K562 (cell line): ENCODE results near the gene ISG20L2. TPM values are rescaled to one million over a fixed set of nuclear protein-coding genes. Genes with fewer than 3 reads are reported as not detected.
A peak's percentile ranks its signal among the peaks of the same experiment; 100 is the strongest.

Experiments used
- ARID2 ChIP-seq: fragments of 450-650 bp; IDR thresholded peaks from 2 replicates; pipeline ENCODE4 v1.6.1; 2017; ENCODE audit warnings: antibody characterized with exemption, mild to moderate bottlenecking
- BCL6 ChIP-seq: fragments of 250-450 bp; sonication (Bioruptor Pico); IDR thresholded peaks from 2 replicates; pipeline ENCODE4 v1.4.0; 2020
- CAMTA2 ChIP-seq: fragments of 250-450 bp; sonication (Bioruptor Pico); conservative IDR thresholded peaks from 2 replicates; pipeline ENCODE4 v1.5.1; 2022
- CREBBP ChIP-seq: IDR thresholded peaks from one replicate; pipeline ENCODE4 v1.6.1; 2012; ENCODE audit warnings: low read depth, mild to moderate bottlenecking, control low read depth, inconsistent platforms, low read length
- KHSRP ChIP-seq: fragments of 450-650 bp; IDR thresholded peaks from 2 replicates; pipeline ENCODE4 v1.6.1; 2017
- LCOR ChIP-seq: sonication (generic); formaldehyde crosslinking; IDR thresholded peaks from 2 replicates; pipeline ENCODE4 v1.8.0; 2022; ENCODE audit warnings: mild to moderate bottlenecking, missing genetic modification reagents
- MTA2 ChIP-seq: fragments of 450-650 bp; IDR thresholded peaks from 2 replicates; pipeline ENCODE4 v1.6.1; 2016; ENCODE audit warnings: low read depth
- RAD51 ChIP-seq: fragments of 450-650 bp; IDR thresholded peaks from 2 replicates; pipeline ENCODE4 v1.7.1; 2016; ENCODE audit warnings: low read depth, mild to moderate bottlenecking, borderline replicate concordance
- SIN3A ChIP-seq, 2 experiments: fragments of 150-350 bp in 1 of 2; IDR thresholded peaks; 2 replicates each; pipeline ENCODE4 v1.6.1; 2011 to 2016; ENCODE audit warnings: borderline replicate concordance in 2 of 2, low read depth in 2 of 2, low read length in 2 of 2, mild to moderate bottlenecking in 2 of 2, moderate library complexity in 2 of 2; ENCODE audit not compliant: control insufficient read depth in 1 of 2
- SP2 ChIP-seq: IDR thresholded peaks from 2 replicates; pipeline ENCODE4 v1.6.1; 2011; ENCODE audit warnings: mild to moderate bottlenecking, low read depth, low read length, moderate library complexity; ENCODE audit not compliant: poor library complexity, severe bottlenecking; ENCODE audit errors: extremely low read depth
- TRIM24 ChIP-seq, 2 experiments: fragments of 450-650 bp; IDR thresholded peaks; 2 replicates each; pipeline ENCODE4 v1.6.1; 2016
- ZEB2 ChIP-seq: fragments of 450-650 bp; IDR thresholded peaks from 2 replicates; pipeline ENCODE4 v1.6.1; 2016
- ZNF232 ChIP-seq: sonication (generic); formaldehyde crosslinking; IDR thresholded peaks from 2 replicates; pipeline ENCODE4 v1.8.0; 2022; ENCODE audit warnings: mild to moderate bottlenecking, missing genetic modification reagents
- ZSCAN32 ChIP-seq: fragments of 450-650 bp; formaldehyde crosslinking; IDR thresholded peaks from 2 replicates; pipeline ENCODE4 v1.4.0; 2020; ENCODE audit warnings: mild to moderate bottlenecking, moderate library complexity
- polyA plus RNA-seq, 8 experiments: library from polyadenylated mRNA; depleted of rRNA in 4 of 8; stranded (reverse) in 5 of 8; unstranded in 3 of 8; fragments of >200 nt; fragmentation: Nextera tagmentation in 2 of 8; fragmentation: Illumina TruSeq in 1 of 8; extraction: Ambion mirVana in 2 of 8; extraction: Trizol in 1 of 8; gene quantifications; 2 replicates each; pipeline versions ENCODE4 v1.2.1 to v1.2.3, GENCODE V29; 2011 to 2014; ENCODE audit warnings: inconsistent platforms in 1 of 8, missing spikeins in 1 of 8
- total RNA-seq, 7 experiments: library from RNA; depleted of rRNA in 6 of 7; stranded (reverse); fragments of >200 nt in 6 of 7; fragmentation: Illumina TruSeq in 2 of 7; extraction: Trizol in 2 of 7; gene quantifications; 2 replicates each; pipeline versions ENCODE4 v1.2.1 to v1.2.3, GENCODE V29; 2011 to 2021; ENCODE audit warnings: low replicate concordance in 1 of 7
- TF ChIP-seq, protein P1 (sequence below): fragments of 250-450 bp; sonication (Bioruptor Pico); IDR thresholded peaks from 2 replicates; pipeline ENCODE4 v1.8.0; 2022; ENCODE audit warnings: moderate library complexity, mild to moderate bottlenecking, inconsistent platforms
- TF ChIP-seq, protein P2 (sequence below), 2 experiments: fragments of 450-650 bp in 1 of 2; sonication (generic) in 1 of 2; formaldehyde crosslinking in 1 of 2; IDR thresholded peaks in 1 of 2; conservative IDR thresholded peaks in 1 of 2; 2 replicates each; pipeline versions ENCODE4 v1.6.1 to v1.8.1; 2016 to 2023; ENCODE audit warnings: mild to moderate bottlenecking in 2 of 2, moderate library complexity in 2 of 2, inconsistent platforms in 1 of 2, missing genetic modification reagents in 1 of 2
- TF ChIP-seq, protein P3 (sequence below), 2 experiments: fragments of 450-650 bp in 1 of 2; sonication (generic) in 1 of 2; formaldehyde crosslinking; conservative IDR thresholded peaks; 2 replicates each; pipeline versions ENCODE4 v1.4.0 to v1.8.1; 2020 to 2022; ENCODE audit warnings: mild to moderate bottlenecking in 1 of 2, missing genetic modification reagents in 1 of 2
- TF ChIP-seq, protein P4 (sequence below): fragments of 250-450 bp; sonication (Bioruptor Pico); IDR thresholded peaks from 2 replicates; pipeline ENCODE4 v1.8.0; 2021; ENCODE audit warnings: borderline replicate concordance, mild to moderate bottlenecking, moderate library complexity; ENCODE audit not compliant: poor library complexity, severe bottlenecking
- TF ChIP-seq, protein P5 (sequence below): fragments of 250-450 bp; sonication (Bioruptor Pico); IDR thresholded peaks from 2 replicates; pipeline ENCODE4 v1.5.0; 2022; ENCODE audit warnings: mild to moderate bottlenecking
- TF ChIP-seq, protein P6 (sequence below), 3 experiments: fragments of 200-800 bp in 1 of 3; sonication (Bioruptor generic) in 1 of 3; sonication (generic) in 1 of 3; formaldehyde crosslinking in 1 of 3; IDR thresholded peaks; 2 replicates each; pipeline versions ENCODE4 v1.6.1 to v1.8.0; 2016 to 2022; ENCODE audit warnings: mild to moderate bottlenecking in 2 of 3, missing compliant biosample characterization in 2 of 3, missing genetic modification characterization in 2 of 3, missing genetic modification reagents in 1 of 3

Gene ISG20L2
- total and polyA plus RNA-seq, 9 of the 15 experiments (the other 6 are each of a cell fraction or from before 2014, with no cell fraction given): 21.3 to 130 (median 50.3) TPM

DNA sequence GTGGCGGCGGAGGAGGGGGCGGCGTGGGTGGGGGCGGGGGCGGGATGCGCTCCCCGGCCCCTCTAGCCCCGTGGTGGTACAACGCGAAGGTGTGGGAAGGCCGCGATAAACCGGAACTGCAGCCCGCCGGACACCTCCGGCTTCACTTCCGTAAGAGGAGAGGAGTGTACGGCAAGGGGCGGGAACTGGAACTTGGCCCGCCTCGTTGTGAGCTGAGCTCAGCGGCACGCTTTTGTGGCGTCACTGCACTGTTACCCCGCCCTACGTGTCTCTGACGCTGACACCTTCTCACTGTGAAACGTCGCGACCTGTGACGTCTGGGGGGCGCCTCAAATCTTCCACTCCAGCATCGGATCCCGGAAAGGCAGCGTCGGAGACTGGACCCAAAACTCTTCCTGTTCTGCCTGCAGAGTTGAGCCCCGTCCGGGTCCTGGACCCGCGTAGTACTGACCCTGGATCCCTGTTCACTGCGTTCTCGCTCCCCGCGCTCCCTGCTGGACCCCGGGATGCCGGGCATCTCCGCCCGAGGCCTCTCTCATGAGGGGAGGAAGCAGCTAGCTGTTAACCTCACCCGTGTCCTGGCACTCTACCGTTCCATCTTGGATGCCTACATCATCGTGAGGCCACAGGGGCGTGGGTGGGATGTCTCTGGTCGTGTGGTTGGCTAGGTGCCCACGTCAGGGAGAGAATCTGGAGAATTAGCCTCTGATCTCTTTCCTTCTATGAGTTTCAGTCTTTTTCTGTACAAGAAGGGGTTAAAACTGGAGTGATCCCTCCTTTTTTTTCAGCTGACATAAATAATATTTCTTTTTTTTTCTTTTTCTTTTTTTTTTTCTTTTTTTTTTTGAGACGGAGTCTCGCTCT, at the start of gene ISG20L2 (continued):
- TF ChIP-seq, protein P1, sequence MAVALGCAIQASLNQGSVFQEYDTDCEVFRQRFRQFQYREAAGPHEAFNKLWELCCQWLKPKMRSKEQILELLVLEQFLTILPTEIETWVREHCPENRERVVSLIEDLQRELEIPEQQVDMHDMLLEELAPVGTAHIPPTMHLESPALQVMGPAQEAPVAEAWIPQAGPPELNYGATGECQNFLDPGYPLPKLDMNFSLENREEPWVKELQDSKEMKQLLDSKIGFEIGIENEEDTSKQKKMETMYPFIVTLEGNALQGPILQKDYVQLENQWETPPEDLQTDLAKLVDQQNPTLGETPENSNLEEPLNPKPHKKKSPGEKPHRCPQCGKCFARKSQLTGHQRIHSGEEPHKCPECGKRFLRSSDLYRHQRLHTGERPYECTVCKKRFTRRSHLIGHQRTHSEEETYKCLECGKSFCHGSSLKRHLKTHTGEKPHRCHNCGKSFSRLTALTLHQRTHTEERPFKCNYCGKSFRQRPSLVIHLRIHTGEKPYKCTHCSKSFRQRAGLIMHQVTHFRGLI: no peak
- TF ChIP-seq, protein P2, sequence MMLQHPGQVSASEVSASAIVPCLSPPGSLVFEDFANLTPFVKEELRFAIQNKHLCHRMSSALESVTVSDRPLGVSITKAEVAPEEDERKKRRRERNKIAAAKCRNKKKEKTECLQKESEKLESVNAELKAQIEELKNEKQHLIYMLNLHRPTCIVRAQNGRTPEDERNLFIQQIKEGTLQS (IDR thresholded peaks at IDR 0.05): peak; percentile 67
- TF ChIP-seq, protein P2 (CRISPR knock-in tag; conservative IDR thresholded peaks at IDR 0.05): peak; percentile 62; the same call in 1 of the 2 replicates
- TF ChIP-seq CAMTA2 (CRISPR knock-in tag): no peak
- peak; percentile 11 for TF ChIP-seq SP2
- TF ChIP-seq, protein P3, sequence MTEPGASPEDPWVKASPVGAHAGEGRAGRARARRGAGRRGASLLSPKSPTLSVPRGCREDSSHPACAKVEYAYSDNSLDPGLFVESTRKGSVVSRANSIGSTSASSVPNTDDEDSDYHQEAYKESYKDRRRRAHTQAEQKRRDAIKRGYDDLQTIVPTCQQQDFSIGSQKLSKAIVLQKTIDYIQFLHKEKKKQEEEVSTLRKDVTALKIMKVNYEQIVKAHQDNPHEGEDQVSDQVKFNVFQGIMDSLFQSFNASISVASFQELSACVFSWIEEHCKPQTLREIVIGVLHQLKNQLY (CRISPR knock-in tag; conservative IDR thresholded peaks at IDR 0.05): no peak
- TF ChIP-seq RAD51: no peak
- TF ChIP-seq, protein P4, sequence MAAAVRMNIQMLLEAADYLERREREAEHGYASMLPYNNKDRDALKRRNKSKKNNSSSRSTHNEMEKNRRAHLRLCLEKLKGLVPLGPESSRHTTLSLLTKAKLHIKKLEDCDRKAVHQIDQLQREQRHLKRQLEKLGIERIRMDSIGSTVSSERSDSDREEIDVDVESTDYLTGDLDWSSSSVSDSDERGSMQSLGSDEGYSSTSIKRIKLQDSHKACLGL: no peak
- TF ChIP-seq, protein P5, sequence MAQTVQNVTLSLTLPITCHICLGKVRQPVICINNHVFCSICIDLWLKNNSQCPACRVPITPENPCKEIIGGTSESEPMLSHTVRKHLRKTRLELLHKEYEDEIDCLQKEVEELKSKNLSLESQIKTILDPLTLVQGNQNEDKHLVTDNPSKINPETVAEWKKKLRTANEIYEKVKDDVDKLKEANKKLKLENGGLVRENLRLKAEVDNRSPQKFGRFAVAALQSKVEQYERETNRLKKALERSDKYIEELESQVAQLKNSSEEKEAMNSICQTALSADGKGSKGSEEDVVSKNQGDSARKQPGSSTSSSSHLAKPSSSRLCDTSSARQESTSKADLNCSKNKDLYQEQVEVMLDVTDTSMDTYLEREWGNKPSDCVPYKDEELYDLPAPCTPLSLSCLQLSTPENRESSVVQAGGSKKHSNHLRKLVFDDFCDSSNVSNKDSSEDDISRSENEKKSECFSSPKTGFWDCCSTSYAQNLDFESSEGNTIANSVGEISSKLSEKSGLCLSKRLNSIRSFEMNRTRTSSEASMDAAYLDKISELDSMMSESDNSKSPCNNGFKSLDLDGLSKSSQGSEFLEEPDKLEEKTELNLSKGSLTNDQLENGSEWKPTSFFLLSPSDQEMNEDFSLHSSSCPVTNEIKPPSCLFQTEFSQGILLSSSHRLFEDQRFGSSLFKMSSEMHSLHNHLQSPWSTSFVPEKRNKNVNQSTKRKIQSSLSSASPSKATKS: no peak
- TF ChIP-seq TRIM24 (IDR thresholded peaks at IDR 0.05): no peak
- TF ChIP-seq ZSCAN32 (CRISPR knock-in tag): no peak
- peak; percentile 97 for TF ChIP-seq KHSRP
- TF ChIP-seq, protein P6, sequence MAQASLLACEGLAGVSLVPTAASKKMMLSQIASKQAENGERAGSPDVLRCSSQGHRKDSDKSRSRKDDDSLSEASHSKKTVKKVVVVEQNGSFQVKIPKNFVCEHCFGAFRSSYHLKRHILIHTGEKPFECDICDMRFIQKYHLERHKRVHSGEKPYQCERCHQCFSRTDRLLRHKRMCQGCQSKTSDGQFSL (CRISPR knock-in tag; IDR thresholded peaks at IDR 0.05): no peak
- TF ChIP-seq, protein P6 (tag; IDR thresholded peaks at IDR 0.05): no peak
- no peak for TF ChIP-seq BCL6 (CRISPR knock-in tag)
- TF ChIP-seq ZNF232 (CRISPR knock-in tag): no peak
- no peak for TF ChIP-seq MTA2
- TF ChIP-seq LCOR: no peak
- no peak for TF ChIP-seq CREBBP
- TF ChIP-seq ARID2: no peak
- peak in 1 of 2 experiments; percentile 59; a peak in 1 of 4 replicates for TF ChIP-seq SIN3A (IDR thresholded peaks at IDR 0.05; ENCODE audit: borderline replicate concordance in 2 of 2, control insufficient read depth in 1 of 2, low read depth in 2 of 2, low read length in 2 of 2)
- no peak; the same call in 1 of the 2 replicates for TF ChIP-seq ZEB2
